Hepatocyte (in vitro differentiated cells): Measurements from ENCODE around the gene MPP1. TPM values are rescaled to one million over a fixed set of nuclear protein-coding genes. Genes with fewer than 3 reads are reported as not detected.

Source experiments
- DNase-seq: peaks from one replicate; pipeline ENCODE4 v3.0.0-alpha.2; 2016; ENCODE audit warnings: low spot score
- H2AFZ ChIP-seq: fragments of 200-600 bp; sonication (generic); 2 replicates; pipeline ENCODE4 v1.6.0; 2016; ENCODE audit warnings: antibody characterized with exemption, mild to moderate bottlenecking
- H3K27ac ChIP-seq: fragments of 200-600 bp; sonication (generic); 2 replicates; pipeline ENCODE4 v1.5.1; 2016; ENCODE audit warnings: mild to moderate bottlenecking
- H3K27me3 ChIP-seq: fragments of 200-600 bp; sonication (generic); 2 replicates; pipeline ENCODE4 v1.6.1; 2016
- H3K36me3 ChIP-seq: fragments of 200-600 bp; sonication (generic); replicated peaks from 2 replicates; pipeline ENCODE4 v1.5.1; 2016; ENCODE audit warnings: low read depth; ENCODE audit not compliant: insufficient read depth
- H3K4me1 ChIP-seq: fragments of 200-600 bp; sonication (generic); 2 replicates; pipeline ENCODE4 v1.5.1; 2016; ENCODE audit warnings: mild to moderate bottlenecking, moderate library complexity; ENCODE audit not compliant: insufficient read depth
- H3K4me2 ChIP-seq: fragments of 200-600 bp; sonication (generic); 2 replicates; pipeline ENCODE4 v1.6.0; 2016
- H3K4me3 ChIP-seq: fragments of 200-600 bp; sonication (generic); 2 replicates; pipeline ENCODE4 v1.5.1; 2016; ENCODE audit warnings: mild to moderate bottlenecking
- H3K79me2 ChIP-seq: fragments of 200-600 bp; sonication (generic); 2 replicates; pipeline ENCODE4 v1.6.0; 2017; ENCODE audit warnings: mild to moderate bottlenecking
- H3K9me2 ChIP-seq: fragments of 200-600 bp; sonication (generic); replicated peaks from 2 replicates; pipeline ENCODE4 v1.6.0; 2017; ENCODE audit warnings: mild to moderate bottlenecking; ENCODE audit not compliant: insufficient read depth
- H3K9me3 ChIP-seq: fragments of 200-600 bp; sonication (generic); 2 replicates; pipeline ENCODE4 v1.5.1; 2016; ENCODE audit warnings: low read depth, mild to moderate bottlenecking
- H4K20me1 ChIP-seq: fragments of 200-600 bp; sonication (generic); 2 replicates; pipeline ENCODE4 v1.6.0; 2016; ENCODE audit warnings: mild to moderate bottlenecking; ENCODE audit not compliant: insufficient read depth, poor library complexity, severe bottlenecking
- CTCF ChIP-seq: fragments of 200-600 bp; sonication (generic); IDR thresholded peaks from 2 replicates; pipeline ENCODE4 v1.5.1; 2016; ENCODE audit warnings: antibody characterized with exemption, mild to moderate bottlenecking; ENCODE audit not compliant: poor library complexity
- EZH2 ChIP-seq: fragments of 200-600 bp; sonication (generic); IDR thresholded peaks from 2 replicates; pipeline ENCODE4 v1.6.1; 2016; ENCODE audit warnings: antibody characterized with exemption, mild to moderate bottlenecking, borderline replicate concordance
- EZH2phosphoT487 ChIP-seq: fragments of 200-600 bp; sonication (generic); IDR thresholded peaks from one replicate; pipeline ENCODE4 v1.6.1; 2018; ENCODE audit warnings: antibody characterized with exemption, mild to moderate bottlenecking, low read depth, moderate library complexity; ENCODE audit not compliant: unreplicated experiment, severe bottlenecking
- WGBS: methylation state at CpG from one replicate; pipeline ENCODE4 v1.1.6; 2016; ENCODE audit warnings: low lambda C conversion rate; ENCODE audit errors: missing lambda C conversion rate; 5-methylcytosine and 5-hydroxymethylcytosine counted together
- polyA plus RNA-seq: library from polyadenylated mRNA; unstranded; fragments of >200 nt; fragmentation: Nextera tagmentation; extraction: Ambion mirVana; gene quantifications from 2 replicates; pipeline ENCODE4 v1.2.1, GENCODE V29; 2016
- total RNA-seq: library from RNA; depleted of rRNA; stranded (reverse); fragments of >200 nt; gene quantifications from 2 replicates; pipeline ENCODE4 v1.2.3, GENCODE V29; 2014

MPP1 gene
- total and polyA plus RNA-seq, 2 experiments from 2014 or later, result 11.4 to 20.4 TPM

- no peaks in the 10 kb centered on the region for H3K9me2 ChIP-seq
- TF ChIP-seq CTCF, result no peak
- no peak for TF ChIP-seq EZH2phosphoT487
- no peaks in the 10 kb centered on the region for H3K27me3 ChIP-seq
- WGBS, result 77% methylated on average over 1 of the region's 1 CpG
- H3K79me2 ChIP-seq, result no peaks in the 10 kb centered on the region
- H3K9me3 ChIP-seq, result no peaks in the 10 kb centered on the region
- H3K36me3 ChIP-seq, result no peaks in the 10 kb centered on the region
- H3K4me2 ChIP-seq, result no peak overlapping the region
- no peak overlapping the region for H2AFZ ChIP-seq
- no peaks in the 10 kb centered on the region for H3K4me1 ChIP-seq
- no peak overlapping the region for H3K27ac ChIP-seq
- no peaks in the 10 kb centered on the region for H4K20me1 ChIP-seq
- DNase-seq, result no peak
- H3K4me3 ChIP-seq, result no peak overlapping the region
These were observed 4.8 kb upstream of the MPP1 start for GRCh38 chrX:154809939-154810665.

- Histone ChIP-seq H3K27me3 (no peaks in the 10 kb centered on the region), H3K27ac (no peak overlapping the region), H2AFZ (no peak overlapping the region), H3K4me3 (no peak overlapping the region), H3K36me3 (no peaks in the 10 kb centered on the region), H4K20me1 (no peaks in the 10 kb centered on the region), H3K79me2 (peaks cover 3% of the 10 kb centered on the region), H3K4me1 (no peaks in the 10 kb centered on the region), H3K4me2 (no peak overlapping the region), H3K9me2 (no peaks in the 10 kb centered on the region), H3K9me3 (no peaks in the 10 kb centered on the region)
- no peak for DNase-seq
- 82% methylated on average over 5 of the region's 5 CpGs for WGBS
- TF ChIP-seq EZH2phosphoT487 (no peak), EZH2 (no peak), CTCF (no peak)
These were observed 1.7 kb upstream of the MPP1 start for GRCh38 chrX:154806837-154807501.

DNA sequence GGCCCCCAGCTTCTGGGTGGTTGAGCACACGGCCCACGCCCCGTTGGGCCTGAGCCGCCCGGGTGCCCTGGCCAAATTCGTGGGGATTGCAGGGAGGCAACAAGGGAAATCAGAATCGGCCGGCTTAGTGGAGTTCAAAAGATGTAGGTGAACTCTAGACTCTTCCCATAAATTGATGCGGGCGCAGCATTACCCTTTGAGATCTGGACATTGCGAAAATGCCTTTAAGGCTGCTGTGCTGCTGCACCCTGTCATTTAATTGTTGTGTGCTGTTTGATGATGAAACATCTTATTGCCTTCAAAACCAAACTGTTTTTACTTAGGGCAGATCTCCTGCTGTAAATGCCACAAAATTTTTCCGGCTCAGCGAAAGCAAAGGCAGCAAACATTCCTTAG lies 409 bp upstream of the MPP1 start:
- peaks cover 7% of the 10 kb centered on the region for H3K4me1 ChIP-seq
- peaks cover 3% of the 10 kb centered on the region for H3K79me2 ChIP-seq
- H3K36me3 ChIP-seq, result no peaks in the 10 kb centered on the region
- H3K9me2 ChIP-seq, result no peaks in the 10 kb centered on the region
- H3K4me2 ChIP-seq, result peak overlapping the region; percentile 87
- H3K27ac ChIP-seq, result peak overlapping the region; percentile 73
- peak overlapping the region; percentile 54 for H2AFZ ChIP-seq
- no peak for DNase-seq
- H3K4me3 ChIP-seq, result peak overlapping the region; percentile 40
- H3K9me3 ChIP-seq, result no peaks in the 10 kb centered on the region
- 42% methylated on average over 13 of the region's 13 CpGs for WGBS
- TF ChIP-seq EZH2phosphoT487 (no peak), EZH2 (no peak), CTCF (no peak)
- H3K27me3 ChIP-seq, result no peaks in the 10 kb centered on the region
- H4K20me1 ChIP-seq, result no peaks in the 10 kb centered on the region
